Endothelial cell of umbilical vein (primary cell): ENCODE data around the gene PXMP2. TPM values are rescaled to one million over a fixed set of nuclear protein-coding genes. Genes with fewer than 3 reads are reported as not detected.

Experiments used
- BruUV-seq: library from RNA; stranded (reverse); fragments of 400-500 nt; replicated peaks from 2 replicates; lab custom pipeline; 2021; lab: Mats Ljungman, UMichigan
- CTCF ChIA-PET: fragments of 300-600, 350-600 bp; sonication (Branson Sonifier 250); formaldehyde crosslinking; loops from one replicate; lab custom pipeline; 2021; ENCODE audit warnings: antibody characterized with exemption, inconsistent platforms; lab: Charles Lee
- POLR2A ChIA-PET: fragments of 300-600, 350-600 bp; sonication (Branson Sonifier 250); formaldehyde crosslinking; loops from one replicate; lab custom pipeline; 2021; ENCODE audit warnings: antibody characterized with exemption, inconsistent platforms; lab: Charles Lee
- DNase-seq: peaks from one replicate; pipeline ENCODE4 v3.0.0-alpha.2; 2011; ENCODE audit warnings: low read depth, low spot score
- FAIRE-seq: peaks from 2 replicates; lab custom pipeline; 2011; peaks lifted over from hg19 to GRCh38; lab: Jason Lieb, UNC
- H2AFZ ChIP-seq: 2 replicates; pipeline ENCODE4 v1.6.0; 2012; ENCODE audit warnings: low read depth, low read length, control low read depth, inconsistent platforms
- H3K27ac ChIP-seq: 2 replicates; pipeline ENCODE4 v1.5.1; 2011; ENCODE audit warnings: low read depth, mild to moderate bottlenecking, control low read depth, low read length, moderate library complexity; ENCODE audit not compliant: insufficient read depth
- H3K27me3 ChIP-seq, 2 experiments: 2 replicates each; pipeline versions ENCODE4 v1.6.0 to v1.6.1; 2011; ENCODE audit warnings: low read length in 2 of 2, mixed read lengths in 1 of 2; ENCODE audit not compliant: control insufficient read depth in 2 of 2, insufficient read depth in 2 of 2
- H3K36me3 ChIP-seq, 2 experiments: 2 replicates in 1 of 2; 3 replicates in 1 of 2; pipeline ENCODE4 v1.5.1; 2011; ENCODE audit warnings: low read length in 2 of 2, mild to moderate bottlenecking in 1 of 2, moderate library complexity in 1 of 2; ENCODE audit not compliant: control insufficient read depth in 2 of 2, insufficient read depth in 2 of 2; ENCODE audit errors: extremely low read depth in 1 of 2
- H3K4me1 ChIP-seq: 3 replicates; pipeline ENCODE4 v1.5.1; 2011; ENCODE audit warnings: mild to moderate bottlenecking, low read length; ENCODE audit not compliant: control insufficient read depth, insufficient read depth; ENCODE audit errors: extremely low read depth
- H3K4me2 ChIP-seq: 2 replicates; pipeline ENCODE4 v1.6.1; 2011; ENCODE audit warnings: low read length, control low read depth, mixed read lengths; ENCODE audit not compliant: insufficient read depth
- H3K4me3 ChIP-seq, 3 experiments: fragments of 200-600 bp in 1 of 3; sonication (generic), shearing (Covaris generic) in 1 of 3; replicated peaks in 1 of 3; 2 replicates each; pipeline ENCODE4 v1.5.1; 2011 to 2016; ENCODE audit warnings: control low read depth in 3 of 3, low read length in 3 of 3, mild to moderate bottlenecking in 2 of 3, inconsistent platforms in 1 of 3, low read depth in 1 of 3, moderate library complexity in 1 of 3; ENCODE audit not compliant: insufficient read depth in 1 of 3
- H3K79me2 ChIP-seq: 2 replicates; pipeline ENCODE4 v1.6.0; 2012; ENCODE audit warnings: low read length, inconsistent platforms; ENCODE audit not compliant: control insufficient read depth, insufficient read depth
- H3K9ac ChIP-seq: replicated peaks from 2 replicates; pipeline ENCODE3; 2011; ENCODE audit warnings: low read length, control low read depth; ENCODE audit not compliant: insufficient read depth; ENCODE audit errors: extremely low read depth
- H3K9me1 ChIP-seq: replicated peaks from 3 replicates; pipeline ENCODE4 v1.6.0; 2011; ENCODE audit warnings: mild to moderate bottlenecking, low read length; ENCODE audit not compliant: control insufficient read depth, insufficient read depth; ENCODE audit errors: extremely low read depth
- H3K9me3 ChIP-seq: replicated peaks from 2 replicates; pipeline ENCODE4 v1.5.1; 2012; ENCODE audit warnings: low read length, inconsistent platforms; ENCODE audit not compliant: control insufficient read depth, insufficient read depth
- H4K20me1 ChIP-seq: replicated peaks from 2 replicates; pipeline ENCODE3; 2011; ENCODE audit warnings: mild to moderate bottlenecking, low read length; ENCODE audit not compliant: control insufficient read depth, insufficient read depth; ENCODE audit errors: extremely low read depth
- EZH2 ChIP-seq: IDR thresholded peaks from 2 replicates; pipeline ENCODE4 v1.6.1; 2012; ENCODE audit warnings: borderline replicate concordance, low read depth, mild to moderate bottlenecking, moderate library complexity, low read length, inconsistent platforms; ENCODE audit not compliant: severe bottlenecking
- FOS ChIP-seq: IDR thresholded peaks from 2 replicates; pipeline ENCODE4 v1.6.1; 2011; ENCODE audit warnings: mild to moderate bottlenecking, low read length, moderate library complexity, borderline replicate concordance; ENCODE audit not compliant: insufficient read depth
- GATA2 ChIP-seq: IDR thresholded peaks from 2 replicates; pipeline ENCODE4 v1.7.0; 2011; ENCODE audit warnings: low read depth, mild to moderate bottlenecking, moderate library complexity, mixed read lengths, low read length; ENCODE audit not compliant: insufficient read length, insufficient read depth
- JUN ChIP-seq: IDR thresholded peaks from 2 replicates; pipeline ENCODE4 v1.6.1; 2011; ENCODE audit warnings: borderline replicate concordance, low read depth; ENCODE audit not compliant: insufficient read length, insufficient read depth
- MYC ChIP-seq: IDR thresholded peaks from one replicate; pipeline ENCODE4 v1.6.1; 2011; ENCODE audit warnings: mild to moderate bottlenecking, low read depth, low read length
- POLR2A ChIP-seq: IDR thresholded peaks from 2 replicates; pipeline ENCODE4 v1.6.1; 2012; ENCODE audit warnings: low read depth, mild to moderate bottlenecking, control low read depth, low read length
- POLR2AphosphoS5 ChIP-seq: IDR thresholded peaks from 2 replicates; pipeline ENCODE4 v1.6.1; 2012; ENCODE audit warnings: low read depth, mild to moderate bottlenecking, control low read depth, low read length, moderate library complexity; ENCODE audit not compliant: insufficient read depth
- dilution Hi-C: fragments of 300-500 bp; cut with MboI; formaldehyde crosslinking; loops from one replicate; pipeline ENCODE4 v1.15.0; 2019; ENCODE audit warnings: low sequenced_read_pairs; ENCODE audit not compliant: extremely low pct_ligation_motif_present
- intact Hi-C: fragments of 100-400 bp; cut with micrococcal nuclease; formaldehyde crosslinking; loops from one replicate; pipeline ENCODE4 v1.10.0; 2022
- polyA plus RNA-seq, 4 experiments: library from polyadenylated mRNA; depleted of rRNA in 3 of 4; stranded (reverse) in 3 of 4; unstranded in 1 of 4; fragments of >200 nt; gene quantifications; 2 replicates each; pipeline versions ENCODE4 v1.2.1 to v1.2.3, GENCODE V29; 2011 to 2012; ENCODE audit warnings: missing spikeins in 1 of 4
- total RNA-seq: library from RNA; stranded (reverse); gene quantifications from 2 replicates; pipeline ENCODE4 v1.2.3, GENCODE V29; 2021
- TF ChIP-seq, protein P1 (sequence below), 2 donors: IDR thresholded peaks; 1 replicate in 1 of 2; 2 replicates in 1 of 2; pipeline ENCODE4 v1.5.1; 2011; ENCODE audit warnings: low read length in 2 of 2, mild to moderate bottlenecking in 2 of 2, moderate library complexity in 2 of 2, control low read depth in 1 of 2, inconsistent platforms in 1 of 2, low read depth in 1 of 2; ENCODE audit not compliant: insufficient read depth in 1 of 2; ENCODE audit errors: extremely low read depth in 1 of 2
- TF ChIP-seq, protein P2 (sequence below): IDR thresholded peaks from 2 replicates; pipeline ENCODE4 v1.6.1; 2011; ENCODE audit not compliant: insufficient read depth, insufficient read length

PXMP2 gene
- total and polyA plus RNA-seq, 2 donors (not counting 3 experiments of a cell fraction or from before 2014, with no cell fraction given), result 24.0 to 31.5 TPM

DNA sequence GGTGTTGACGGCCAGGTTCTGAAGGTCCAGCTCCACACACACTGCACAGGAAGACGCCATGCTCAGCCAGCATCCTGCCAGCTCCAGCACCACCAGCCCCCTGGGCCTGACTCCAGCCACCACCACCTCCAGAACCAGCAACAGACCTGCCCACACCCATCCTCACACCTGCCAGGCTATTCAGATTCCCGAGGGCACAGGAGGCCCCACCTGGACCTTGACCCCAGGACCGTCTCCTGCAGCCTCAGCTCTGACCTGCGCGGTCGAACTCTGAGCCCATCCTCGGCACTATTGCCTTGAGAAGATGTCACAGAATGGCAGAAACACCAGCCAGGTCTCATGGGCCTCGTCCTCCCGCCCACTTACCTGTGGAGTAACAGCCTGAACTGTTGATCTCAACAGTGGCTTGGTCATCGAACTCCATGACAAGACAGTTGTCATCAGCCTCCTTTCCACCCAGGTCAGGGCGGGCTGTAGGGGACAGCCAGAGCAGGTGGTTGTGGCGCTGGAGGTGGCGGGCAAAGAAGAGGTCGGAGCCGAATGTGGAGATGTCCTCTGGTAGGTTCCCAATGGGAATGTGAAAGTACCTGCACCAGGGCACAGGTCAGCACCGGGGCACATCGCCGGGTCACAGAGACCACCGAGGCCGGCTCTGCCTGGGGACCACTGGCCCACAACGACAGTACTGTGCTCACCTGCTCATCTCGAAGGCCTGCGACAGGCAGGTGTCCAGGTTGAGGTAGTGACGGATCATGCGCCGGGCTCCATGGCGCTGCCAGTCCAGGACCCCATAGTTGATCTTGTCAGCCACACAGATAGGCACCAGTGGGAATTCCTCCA, 45.4 kb upstream of the PXMP2 start:
- Histone ChIP-seq H3K9ac (no peak overlapping the region), H3K27me3 (no peaks in the 10 kb centered on the region), H3K36me3 (peaks cover 5 to 11% of the 10 kb centered on the region in 2 experiments), H3K4me3 (no peak overlapping the region), H3K79me2 (no peaks in the 10 kb centered on the region), H4K20me1 (no peaks in the 10 kb centered on the region), H2AFZ (no peak overlapping the region), H3K9me3 (no peaks in the 10 kb centered on the region), H3K4me2 (no peak overlapping the region), H3K4me1 (no peaks in the 10 kb centered on the region), H3K9me1 (no peaks in the 10 kb centered on the region), H3K27ac (no peak overlapping the region)
- no peak for TF ChIP-seq POLR2AphosphoS5
- TF ChIP-seq, protein P1, sequence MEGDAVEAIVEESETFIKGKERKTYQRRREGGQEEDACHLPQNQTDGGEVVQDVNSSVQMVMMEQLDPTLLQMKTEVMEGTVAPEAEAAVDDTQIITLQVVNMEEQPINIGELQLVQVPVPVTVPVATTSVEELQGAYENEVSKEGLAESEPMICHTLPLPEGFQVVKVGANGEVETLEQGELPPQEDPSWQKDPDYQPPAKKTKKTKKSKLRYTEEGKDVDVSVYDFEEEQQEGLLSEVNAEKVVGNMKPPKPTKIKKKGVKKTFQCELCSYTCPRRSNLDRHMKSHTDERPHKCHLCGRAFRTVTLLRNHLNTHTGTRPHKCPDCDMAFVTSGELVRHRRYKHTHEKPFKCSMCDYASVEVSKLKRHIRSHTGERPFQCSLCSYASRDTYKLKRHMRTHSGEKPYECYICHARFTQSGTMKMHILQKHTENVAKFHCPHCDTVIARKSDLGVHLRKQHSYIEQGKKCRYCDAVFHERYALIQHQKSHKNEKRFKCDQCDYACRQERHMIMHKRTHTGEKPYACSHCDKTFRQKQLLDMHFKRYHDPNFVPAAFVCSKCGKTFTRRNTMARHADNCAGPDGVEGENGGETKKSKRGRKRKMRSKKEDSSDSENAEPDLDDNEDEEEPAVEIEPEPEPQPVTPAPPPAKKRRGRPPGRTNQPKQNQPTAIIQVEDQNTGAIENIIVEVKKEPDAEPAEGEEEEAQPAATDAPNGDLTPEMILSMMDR (IDR thresholded peaks at IDR 0.05; ENCODE audit: extremely low read depth in 1 of 2, insufficient read depth in 1 of 2, low read depth in 1 of 2, low read length in 2 of 2), result no peak
- TF ChIP-seq, protein P2, sequence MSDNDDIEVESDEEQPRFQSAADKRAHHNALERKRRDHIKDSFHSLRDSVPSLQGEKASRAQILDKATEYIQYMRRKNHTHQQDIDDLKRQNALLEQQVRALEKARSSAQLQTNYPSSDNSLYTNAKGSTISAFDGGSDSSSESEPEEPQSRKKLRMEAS, result no peak
- TF ChIP-seq EZH2, result no peak
- TF ChIP-seq MYC, result no peak
- TF ChIP-seq GATA2, result no peak
- TF ChIP-seq JUN, result no peak
- TF ChIP-seq FOS, result no peak
- TF ChIP-seq POLR2A, result no peak
- FAIRE-seq (no peak), DNase-seq (no peak)
- TSS peak; percentile 58 for BruUV-seq
- intact Hi-C loops, result no loop called here
- POLR2A ChIA-PET, result no interaction called here
- dilution Hi-C loops, result no loop called here
- CTCF ChIA-PET, result interaction anchor here (1.1 kb wide), 2 partner anchors 25 to 228 kb away, joined by 3 read pairs; no protein-coding TSS in a partner anchor
